GM12892 (cell line): ENCODE data around the gene NAP1L1.

Experiments
- POLR2A ChIP-seq: IDR thresholded peaks from 2 replicates; pipeline ENCODE4 v1.6.1; 2011; ENCODE audit warnings: low read depth, low read length, control low read depth
- TAF1 ChIP-seq: IDR thresholded peaks from 2 replicates; pipeline ENCODE4 v1.6.1; 2011; ENCODE audit warnings: low read depth, mild to moderate bottlenecking, control low read depth, low read length, borderline replicate concordance

DNA sequence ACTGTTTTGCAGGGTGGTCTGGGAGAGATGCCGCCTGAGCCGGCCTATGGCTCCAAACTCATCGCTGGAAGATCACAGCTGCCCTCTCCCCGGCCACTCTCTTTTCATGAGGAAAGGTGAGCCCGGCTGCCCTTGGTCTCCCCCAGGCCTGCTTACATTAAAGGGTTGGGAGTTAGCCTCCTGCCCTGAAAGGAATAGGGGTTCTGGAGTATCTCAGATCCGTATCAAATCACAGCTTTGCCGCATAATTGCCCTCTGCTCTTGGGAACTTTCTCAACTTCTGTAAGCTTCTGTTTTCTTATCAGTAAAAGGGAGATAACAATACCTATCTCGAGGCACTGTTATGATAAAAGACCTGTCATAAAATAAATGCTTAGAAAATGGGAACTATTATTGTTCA is 70.5 kb downstream of the NAP1L1 start:
- TF ChIP-seq POLR2A (no peak), TAF1 (no peak)
